Smooth muscle cell (in vitro differentiated cells): ENCODE measurements around the gene DNAH1. TPM values are rescaled to one million over a fixed set of nuclear protein-coding genes. Genes with fewer than 3 reads are reported as not detected.

Source experiments
- DNase-seq: peaks from one replicate; lab custom pipeline; 2025; ENCODE audit not compliant: unreplicated experiment; lab: John Stamatoyannopoulos, UW
- H2AFZ ChIP-seq: fragments of 200-600 bp; sonication (generic); 2 replicates; pipeline ENCODE4 v1.6.0; 2016; ENCODE audit warnings: antibody characterized with exemption, low read depth, mild to moderate bottlenecking
- H3F3A ChIP-seq: fragments of 200-600 bp; sonication (generic); 2 replicates; pipeline ENCODE4 v1.6.0; 2017; ENCODE audit warnings: antibody characterized with exemption, low read depth
- H3K27ac ChIP-seq: fragments of 200-600 bp; sonication (generic); 2 replicates; pipeline ENCODE4 v1.5.1; 2016; ENCODE audit warnings: low read depth, mild to moderate bottlenecking
- H3K27me3 ChIP-seq: fragments of 200-600 bp; sonication (generic); 2 replicates; pipeline ENCODE4 v1.6.1; 2016; ENCODE audit warnings: low read depth, mild to moderate bottlenecking
- H3K36me3 ChIP-seq: fragments of 200-600 bp; sonication (generic); 2 replicates; pipeline ENCODE4 v1.5.1; 2016; ENCODE audit warnings: low read depth
- H3K4me1 ChIP-seq: fragments of 200-600 bp; sonication (generic); 2 replicates; pipeline ENCODE4 v1.5.1; 2016; ENCODE audit warnings: low read depth
- H3K4me2 ChIP-seq: fragments of 200-600 bp; sonication (generic); 2 replicates; pipeline ENCODE4 v1.6.0; 2016; ENCODE audit warnings: mild to moderate bottlenecking
- H3K4me3 ChIP-seq: fragments of 200-600 bp; sonication (generic); 2 replicates; pipeline ENCODE4 v1.5.1; 2016; ENCODE audit warnings: mild to moderate bottlenecking
- H3K79me2 ChIP-seq: fragments of 200-600 bp; sonication (generic); 2 replicates; pipeline ENCODE4 v1.6.0; 2016; ENCODE audit warnings: low read depth, mild to moderate bottlenecking
- H3K9ac ChIP-seq: fragments of 200-600 bp; sonication (generic); 2 replicates; pipeline ENCODE4 v1.6.0; 2016; ENCODE audit warnings: low read depth
- H3K9me3 ChIP-seq: fragments of 200-600 bp; sonication (generic); replicated peaks from 2 replicates; pipeline ENCODE4 v1.5.1; 2016; ENCODE audit warnings: low read depth
- H4K20me1 ChIP-seq: fragments of 200-600 bp; sonication (generic); 2 replicates; pipeline ENCODE4 v1.6.0; 2016; ENCODE audit warnings: low read depth
- WGBS: methylation state at CpG from one replicate; pipeline ENCODE4 v1.1.7; 2016; ENCODE audit warnings: low lambda C conversion rate; 5-methylcytosine and 5-hydroxymethylcytosine counted together
- polyA plus RNA-seq: library from polyadenylated mRNA; unstranded; fragments of >200 nt; fragmentation: Nextera tagmentation; extraction: Ambion mirVana; gene quantifications from 2 replicates; pipeline ENCODE4 v1.2.1, GENCODE V29; 2016
- total RNA-seq: library from RNA; depleted of rRNA; stranded (reverse); fragments of >200 nt; gene quantifications from 2 replicates; pipeline ENCODE4 v1.2.3, GENCODE V29; 2014
- TF ChIP-seq, protein P1 (sequence below): fragments of 200-600 bp; sonication (generic); IDR thresholded peaks from 2 replicates; pipeline ENCODE4 v1.5.1; 2017; ENCODE audit warnings: borderline replicate concordance, mild to moderate bottlenecking, antibody characterized with exemption; ENCODE audit not compliant: insufficient read depth, poor library complexity, severe bottlenecking

DNAH1 gene
- total and polyA plus RNA-seq, 2 experiments from 2014 or later: 0.54 to 3.7 TPM

GRCh38 chr3:52291508-52292181 is 24.5 kb upstream of the DNAH1 start:
- Histone ChIP-seq H3K27me3 (no peaks in the 10 kb centered on the region), H4K20me1 (no peaks in the 10 kb centered on the region), H3F3A (no peaks in the 10 kb centered on the region), H3K27ac (no peak overlapping the region), H3K4me2 (no peak overlapping the region), H3K9ac (no peak overlapping the region), H3K36me3 (no peaks in the 10 kb centered on the region), H3K4me1 (peaks cover 11% of the 10 kb centered on the region), H2AFZ (no peak overlapping the region), H3K79me2 (peaks cover 10% of the 10 kb centered on the region), H3K4me3 (peak overlapping the region; percentile 23), H3K9me3 (no peaks in the 10 kb centered on the region)
- TF ChIP-seq, protein P1, sequence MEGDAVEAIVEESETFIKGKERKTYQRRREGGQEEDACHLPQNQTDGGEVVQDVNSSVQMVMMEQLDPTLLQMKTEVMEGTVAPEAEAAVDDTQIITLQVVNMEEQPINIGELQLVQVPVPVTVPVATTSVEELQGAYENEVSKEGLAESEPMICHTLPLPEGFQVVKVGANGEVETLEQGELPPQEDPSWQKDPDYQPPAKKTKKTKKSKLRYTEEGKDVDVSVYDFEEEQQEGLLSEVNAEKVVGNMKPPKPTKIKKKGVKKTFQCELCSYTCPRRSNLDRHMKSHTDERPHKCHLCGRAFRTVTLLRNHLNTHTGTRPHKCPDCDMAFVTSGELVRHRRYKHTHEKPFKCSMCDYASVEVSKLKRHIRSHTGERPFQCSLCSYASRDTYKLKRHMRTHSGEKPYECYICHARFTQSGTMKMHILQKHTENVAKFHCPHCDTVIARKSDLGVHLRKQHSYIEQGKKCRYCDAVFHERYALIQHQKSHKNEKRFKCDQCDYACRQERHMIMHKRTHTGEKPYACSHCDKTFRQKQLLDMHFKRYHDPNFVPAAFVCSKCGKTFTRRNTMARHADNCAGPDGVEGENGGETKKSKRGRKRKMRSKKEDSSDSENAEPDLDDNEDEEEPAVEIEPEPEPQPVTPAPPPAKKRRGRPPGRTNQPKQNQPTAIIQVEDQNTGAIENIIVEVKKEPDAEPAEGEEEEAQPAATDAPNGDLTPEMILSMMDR: peak; percentile 45
- DNase-seq: no peak
- 84% methylated on average over 7 of the region's 7 CpGs for WGBS

- Histone ChIP-seq H3K79me2 (peaks cover 10% of the 10 kb centered on the region), H3F3A (no peaks in the 10 kb centered on the region), H3K4me2 (no peak overlapping the region), H3K36me3 (no peaks in the 10 kb centered on the region), H4K20me1 (no peaks in the 10 kb centered on the region), H3K9me3 (no peaks in the 10 kb centered on the region), H3K9ac (no peak overlapping the region), H3K27ac (no peak overlapping the region), H2AFZ (no peak overlapping the region), H3K4me1 (peaks cover 6% of the 10 kb centered on the region), H3K4me3 (no peak overlapping the region), H3K27me3 (no peaks in the 10 kb centered on the region)
- DNase-seq: no peak
- TF ChIP-seq, protein P1: no peak
- WGBS: 95% methylated on average over 18 of the region's 20 CpGs
Measured at GRCh38 chr3:52292247-52293065, 23.7 kb upstream of the DNAH1 start.

- H3F3A ChIP-seq: no peaks in the 10 kb centered on the region
- 93% methylated on average over 17 of the region's 17 CpGs for whole genome bisulfite sequencing
- TF ChIP-seq, protein P1: no peak
- H3K4me3 ChIP-seq: no peak overlapping the region
- peaks cover 6% of the 10 kb centered on the region for H3K79me2 ChIP-seq
- no peak for DNase-seq
- H3K27ac ChIP-seq: no peak overlapping the region
- no peak overlapping the region for H3K4me2 ChIP-seq
- peaks cover 10% of the 10 kb centered on the region for H3K4me1 ChIP-seq
- no peaks in the 10 kb centered on the region for H3K36me3 ChIP-seq
- no peaks in the 10 kb centered on the region for H3K27me3 ChIP-seq
- H2AFZ ChIP-seq: no peak overlapping the region
- no peaks in the 10 kb centered on the region for H3K9me3 ChIP-seq
- H4K20me1 ChIP-seq: no peaks in the 10 kb centered on the region
- H3K9ac ChIP-seq: no peak overlapping the region
Measured at GRCh38 chr3:52293491-52294319, 22.4 kb upstream of the DNAH1 start.
